ENCODE data around the gene IL17F. TPM values are rescaled to one million over a fixed set of nuclear protein-coding genes. Genes with fewer than 3 reads are reported as not detected.
"Not testable (repeated sequence)": the region's sequence is repeated elsewhere in the genome, so short reads cannot be mapped to it uniquely, and the experiment has no call there.

Gene IL17F
- polyA plus RNA-seq, 1 experiment = not detected

DNA sequence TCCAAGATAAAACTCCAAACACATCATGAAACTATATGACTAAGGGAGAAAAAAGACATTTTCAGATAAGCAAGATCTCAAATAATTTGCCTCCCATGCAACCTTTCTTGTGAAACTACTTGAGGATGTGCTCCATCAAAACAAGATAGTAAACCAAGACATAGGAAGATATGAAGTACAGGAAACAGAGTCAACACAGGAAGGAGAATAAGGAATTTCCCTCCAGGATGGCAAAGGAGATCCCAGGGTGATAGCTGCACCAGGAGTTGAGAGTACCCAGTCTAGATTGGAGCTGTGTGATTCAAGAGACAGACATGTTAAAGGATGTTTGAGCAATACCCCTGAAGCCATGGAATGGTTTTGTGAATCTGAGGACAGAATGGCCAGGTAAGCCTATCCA is 42.8 kb downstream of the IL17F start:
- H3K4me3 ChIP-seq (ENCODE audit: low read depth, low read length) = no peak overlapping the region
- TF ChIP-seq, protein P1, sequence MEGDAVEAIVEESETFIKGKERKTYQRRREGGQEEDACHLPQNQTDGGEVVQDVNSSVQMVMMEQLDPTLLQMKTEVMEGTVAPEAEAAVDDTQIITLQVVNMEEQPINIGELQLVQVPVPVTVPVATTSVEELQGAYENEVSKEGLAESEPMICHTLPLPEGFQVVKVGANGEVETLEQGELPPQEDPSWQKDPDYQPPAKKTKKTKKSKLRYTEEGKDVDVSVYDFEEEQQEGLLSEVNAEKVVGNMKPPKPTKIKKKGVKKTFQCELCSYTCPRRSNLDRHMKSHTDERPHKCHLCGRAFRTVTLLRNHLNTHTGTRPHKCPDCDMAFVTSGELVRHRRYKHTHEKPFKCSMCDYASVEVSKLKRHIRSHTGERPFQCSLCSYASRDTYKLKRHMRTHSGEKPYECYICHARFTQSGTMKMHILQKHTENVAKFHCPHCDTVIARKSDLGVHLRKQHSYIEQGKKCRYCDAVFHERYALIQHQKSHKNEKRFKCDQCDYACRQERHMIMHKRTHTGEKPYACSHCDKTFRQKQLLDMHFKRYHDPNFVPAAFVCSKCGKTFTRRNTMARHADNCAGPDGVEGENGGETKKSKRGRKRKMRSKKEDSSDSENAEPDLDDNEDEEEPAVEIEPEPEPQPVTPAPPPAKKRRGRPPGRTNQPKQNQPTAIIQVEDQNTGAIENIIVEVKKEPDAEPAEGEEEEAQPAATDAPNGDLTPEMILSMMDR (IDR thresholded peaks at IDR 0.05; ENCODE audit: low read depth, low read length) = no peak
- no peaks in the 10 kb centered on the region for H3K27me3 ChIP-seq (ENCODE audit: control insufficient read depth, insufficient read depth, low read length)
- H3K27ac ChIP-seq (ENCODE audit: low read depth, low read length) = no peak overlapping the region
- CTCF ChIA-PET = interaction anchor here (0.8 kb wide), 1 partner anchor 11 kb away, joined by 3 read pairs; no protein-coding TSS in a partner anchor
- POLR2A ChIA-PET = no interaction called here
- H3K9me3 ChIP-seq (ENCODE audit: control insufficient read depth, insufficient read depth, low read length) = no peaks in the 10 kb centered on the region
- no peak for DNase-seq (ENCODE audit: low read depth, low spot score)

DNA sequence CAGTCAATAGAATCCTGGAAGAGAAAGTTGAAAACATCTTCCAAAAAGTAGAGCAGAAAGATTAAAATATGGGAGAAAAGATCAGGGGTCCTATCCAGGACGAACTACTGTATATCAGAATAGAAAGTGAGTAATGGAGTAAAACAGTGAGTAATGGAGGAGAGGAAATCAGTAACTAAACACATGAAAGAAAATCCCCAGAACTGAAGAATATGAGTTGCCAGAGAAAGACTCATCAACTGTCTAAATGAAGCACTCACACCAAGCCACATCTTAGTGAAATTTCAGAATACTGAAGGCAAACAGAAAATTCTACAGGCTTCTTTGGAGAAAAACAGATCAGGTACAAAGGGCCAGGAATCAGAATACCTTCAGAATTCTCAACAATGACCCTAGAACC is 43.3 kb downstream of the IL17F start:
- H3K27ac ChIP-seq (ENCODE audit: low read depth, low read length) = no peak overlapping the region
- CTCF ChIA-PET = no interaction called here
- POLR2A ChIA-PET = no interaction called here
- no peak for DNase-seq (ENCODE audit: low read depth, low spot score)
- no peaks in the 10 kb centered on the region for H3K9me3 ChIP-seq (ENCODE audit: control insufficient read depth, insufficient read depth, low read length)
- no peak overlapping the region for H3K4me3 ChIP-seq (ENCODE audit: low read depth, low read length)
- TF ChIP-seq, protein P1 (IDR thresholded peaks at IDR 0.05; ENCODE audit: low read depth, low read length) = no peak
- no peaks in the 10 kb centered on the region for H3K27me3 ChIP-seq (ENCODE audit: control insufficient read depth, insufficient read depth, low read length)

DNA sequence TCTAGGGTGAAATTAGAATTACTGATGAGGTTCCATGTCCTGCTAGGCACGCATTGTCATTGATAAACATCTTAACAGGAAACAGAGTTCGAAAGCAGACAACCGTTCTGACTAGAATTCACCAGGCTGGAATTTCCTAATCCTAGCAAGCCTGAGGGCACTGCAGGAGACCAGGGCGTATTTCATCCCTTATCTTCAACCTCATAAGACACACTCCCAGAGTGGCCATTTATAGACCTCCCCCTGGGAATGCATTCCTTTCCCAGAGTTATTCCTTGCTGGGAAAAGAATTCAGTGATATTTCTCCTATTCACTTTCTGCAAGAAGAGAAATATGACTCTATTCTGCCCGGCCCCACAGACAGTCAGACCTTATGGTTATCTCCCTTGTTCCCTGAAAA is 44.2 kb downstream of the IL17F start:
- CTCF ChIA-PET = not testable (repeated sequence)

DNA sequence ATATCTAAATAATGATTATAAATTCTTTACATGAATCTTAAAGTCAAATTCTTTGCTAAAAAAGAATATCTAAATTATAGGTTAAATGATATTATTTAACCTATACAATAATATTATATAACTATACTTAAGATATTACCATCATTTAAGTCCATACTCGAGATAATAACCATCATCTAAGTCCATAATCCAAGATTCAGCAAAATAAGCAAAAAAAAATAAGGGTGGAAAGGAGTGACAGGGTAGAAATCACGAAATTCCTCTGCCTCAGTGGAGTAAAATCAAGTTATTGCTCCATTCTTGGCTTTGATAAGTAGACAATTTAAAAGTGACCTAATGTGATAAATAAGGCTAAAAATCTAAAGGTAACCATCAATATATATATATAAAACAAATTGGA is 48.4 kb downstream of the IL17F start:
- no peak for DNase-seq (ENCODE audit: low read depth, low spot score)
- Histone ChIP-seq H3K4me3 (ENCODE audit: low read depth, low read length) (no peak overlapping the region), H3K27me3 (ENCODE audit: control insufficient read depth, insufficient read depth, low read length) (no peaks in the 10 kb centered on the region), H3K9me3 (ENCODE audit: control insufficient read depth, insufficient read depth, low read length) (no peaks in the 10 kb centered on the region), H3K27ac (ENCODE audit: low read depth, low read length) (no peak overlapping the region)
- POLR2A ChIA-PET = no interaction called here
- TF ChIP-seq, protein P1 (IDR thresholded peaks at IDR 0.05; ENCODE audit: low read depth, low read length) = no peak
- CTCF ChIA-PET = no interaction called here

More for the DNA sequence above, 44.2 kb downstream of the IL17F start:
- H3K27ac ChIP-seq (ENCODE audit: low read depth, low read length); H3K4me3 ChIP-seq (ENCODE audit: low read depth, low read length); H3K9me3 ChIP-seq (ENCODE audit: control insufficient read depth, insufficient read depth, low read length); POLR2A ChIA-PET; H3K27me3 ChIP-seq (ENCODE audit: control insufficient read depth, insufficient read depth, low read length); DNase-seq (ENCODE audit: low read depth, low spot score): not testable (repeated sequence)

DNA sequence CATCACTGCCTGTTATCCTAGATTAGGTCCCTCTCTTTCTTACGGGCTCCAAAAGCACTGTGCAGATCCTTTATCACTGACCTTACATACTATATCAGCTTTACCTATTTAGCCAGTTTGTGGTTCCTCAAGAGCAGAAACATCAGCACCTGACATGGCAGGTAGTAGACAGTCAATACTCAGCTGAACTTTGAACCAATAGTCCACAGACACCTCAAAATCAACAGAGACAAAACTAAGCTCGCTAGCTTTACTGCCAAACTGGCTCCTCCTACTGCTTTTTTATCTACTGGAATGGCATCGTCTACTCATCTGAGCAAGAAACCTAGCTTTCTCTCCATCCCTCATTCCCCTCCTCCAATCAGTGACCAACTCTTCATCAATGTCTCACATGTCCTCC is 52.5 kb downstream of the IL17F start:
- POLR2A ChIA-PET = no interaction called here
- CTCF ChIA-PET = interaction anchor here (1.5 kb wide), 1 partner anchor 72 kb away, joined by 4 read pairs; no protein-coding TSS in a partner anchor
- Histone ChIP-seq H3K27me3 (ENCODE audit: control insufficient read depth, insufficient read depth, low read length) (no peaks in the 10 kb centered on the region), H3K4me3 (ENCODE audit: low read depth, low read length) (no peak overlapping the region), H3K27ac (ENCODE audit: low read depth, low read length) (no peak overlapping the region), H3K9me3 (ENCODE audit: control insufficient read depth, insufficient read depth, low read length) (no peaks in the 10 kb centered on the region)
- TF ChIP-seq, protein P1 (IDR thresholded peaks at IDR 0.05; ENCODE audit: low read depth, low read length) = no peak
- no peak for DNase-seq (ENCODE audit: low read depth, low spot score)

DNA sequence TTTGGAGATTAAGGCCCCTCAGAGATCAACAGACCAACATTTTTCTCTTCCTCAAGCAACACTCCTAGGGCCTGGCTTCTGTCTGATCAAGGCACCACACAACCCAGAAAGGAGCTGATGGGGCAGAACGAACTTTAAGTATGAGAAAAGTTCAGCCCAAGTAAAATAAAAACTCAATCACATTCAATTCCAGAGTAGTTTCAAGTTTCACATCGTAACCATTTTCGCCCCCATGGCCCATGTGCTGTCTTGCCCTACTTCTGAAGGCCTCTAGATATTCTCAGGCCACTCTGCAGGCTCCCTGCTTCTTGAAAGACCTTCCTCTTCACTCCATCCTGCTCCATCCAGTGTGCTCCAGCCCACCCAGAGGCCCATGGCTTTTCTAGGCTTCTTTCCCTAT is 53.9 kb downstream of the IL17F start:
- POLR2A ChIA-PET = no interaction called here
- TF ChIP-seq, protein P1 (IDR thresholded peaks at IDR 0.05; ENCODE audit: low read depth, low read length) = no peak
- DNase-seq (ENCODE audit: low read depth, low spot score) = no peak

More for the DNA sequence above, 53.9 kb downstream of the IL17F start:
- Histone ChIP-seq H3K27me3 (ENCODE audit: control insufficient read depth, insufficient read depth, low read length) (no peaks in the 10 kb centered on the region), H3K4me3 (ENCODE audit: low read depth, low read length) (no peak overlapping the region), H3K27ac (ENCODE audit: low read depth, low read length) (no peak overlapping the region), H3K9me3 (ENCODE audit: control insufficient read depth, insufficient read depth, low read length) (no peaks in the 10 kb centered on the region)
- CTCF ChIA-PET = no interaction called here

Measured in AG04450 (cell line).